ENCODE measurements around the gene RAB34. TPM values are rescaled to one million over a fixed set of nuclear protein-coding genes. Genes with fewer than 3 reads are reported as not detected.

RAB34 gene
- total RNA-seq: 1 to 10 TPM; 6.5 to 7.4 TPM

- peaks cover 40% of the 10 kb centered on the region for H3K4me1 Mint-ChIP-seq
- H3K4me3 Mint-ChIP-seq: peak within 1 kb of the TSS; percentile 44
- H3K27ac Mint-ChIP-seq: peak within 1 kb of the TSS; percentile 64
- H3K9me3 Mint-ChIP-seq: no peaks in the 10 kb centered on the region
- CTCF ChIA-PET: interaction anchor here (2.3 kb wide), 1 partner anchor 9 kb away, joined by 15 read pairs; the partner anchor contains the start of genes NEK8 and TLCD1
- DNase-seq: peak; percentile 23
- peaks cover 25% of the 10 kb centered on the region for H3K27me3 Mint-ChIP-seq
- POLR2A ChIA-PET: no interaction called here
- H3K36me3 Mint-ChIP-seq (ENCODE audit: low read depth): peaks cover 31% of the 10 kb centered on the region
Observed at GRCh38 chr17:28717578-28718332, at the start of gene RAB34. Gene RAB34 (minus strand): TSS chr17:28717868. CDS start chr17:28717266, 602 bp downstream.

- no peak overlapping the region for H3K27ac Mint-ChIP-seq
- POLR2A ChIA-PET: interaction anchor here (1.4 to 2.3 kb wide), 5 partner anchors 11 to 44 kb away, joined by 3 to 22 read pairs (median 5); partner anchors contain the start of gene TLCD1
Observed at GRCh38 chr17:28765038-28765437, 47.4 kb upstream of the RAB34 start.

GRCh38 chr17:28763804-28764266 lies 46.2 kb upstream of the RAB34 start:
- H3K27ac Mint-ChIP-seq: no peak overlapping the region
- peaks cover 32% of the 10 kb centered on the region for H3K36me3 Mint-ChIP-seq (ENCODE audit: low read depth)
- CTCF ChIA-PET: interaction anchor here (0.6 to 6.9 kb wide), 47 partner anchors 10 to 456 kb away, joined by 3 to 88 read pairs (median 7); partner anchors contain the start of genes DHRS13, FAM222B, FLOT2 and NEK8
- H3K9me3 Mint-ChIP-seq: no peaks in the 10 kb centered on the region
- POLR2A ChIA-PET: interaction anchor here (0.7 to 2.3 kb wide), 15 partner anchors 9 to 188 kb away, joined by 3 to 22 read pairs (median 4); partner anchors contain the start of genes ERAL1, FAM222B, FLOT2 and PHF12
- no peaks in the 10 kb centered on the region for H3K27me3 Mint-ChIP-seq
- peak; percentile 79 for DNase-seq
- H3K4me3 Mint-ChIP-seq: no peak overlapping the region
- H3K4me1 Mint-ChIP-seq: peaks cover 28% of the 10 kb centered on the region

More at GRCh38 chr17:28765038-28765437, 47.4 kb upstream of the RAB34 start:
- no peak for DNase-seq
- peaks cover 28% of the 10 kb centered on the region for H3K4me1 Mint-ChIP-seq
- H3K4me3 Mint-ChIP-seq: no peak overlapping the region
- H3K36me3 Mint-ChIP-seq (ENCODE audit: low read depth): peaks cover 22% of the 10 kb centered on the region
- H3K27me3 Mint-ChIP-seq: no peaks in the 10 kb centered on the region
- CTCF ChIA-PET: interaction anchor here (0.6 to 6.9 kb wide), 22 partner anchors 9 to 188 kb away, joined by 3 to 88 read pairs (median 14); partner anchors contain the start of genes DHRS13, FLOT2, NEK8 and PHF12
- no peaks in the 10 kb centered on the region for H3K9me3 Mint-ChIP-seq

- Mint-ChIP-seq H3K27ac (no peak overlapping the region), H3K27me3 (no peaks in the 10 kb centered on the region), H3K4me1 (peaks cover 28% of the 10 kb centered on the region), H3K4me3 (no peak overlapping the region), H3K9me3 (no peaks in the 10 kb centered on the region), H3K36me3 (ENCODE audit: low read depth) (peaks cover 38% of the 10 kb centered on the region)
- CTCF ChIA-PET: interaction anchor here (0.6 to 6.9 kb wide), 51 partner anchors 11 to 457 kb away, joined by 3 to 88 read pairs (median 5); partner anchors contain the start of genes DHRS13, FAM222B, FLOT2 and NEK8
- DNase-seq: no peak
- POLR2A ChIA-PET: interaction anchor here (0.7 to 2.3 kb wide), 18 partner anchors 9 to 188 kb away, joined by 3 to 22 read pairs (median 4); partner anchors contain the start of genes ERAL1, FAM222B, FLOT2 and NEK8
Observed at GRCh38 chr17:28763137-28763799, 45.6 kb upstream of the RAB34 start.

GRCh38 chr17:28760601-28761562 lies 43.2 kb upstream of the RAB34 start:
- Mint-ChIP-seq H3K27ac (no peak overlapping the region), H3K4me3 (no peak overlapping the region), H3K9me3 (no peaks in the 10 kb centered on the region), H3K27me3 (no peaks in the 10 kb centered on the region), H3K4me1 (peaks cover 26% of the 10 kb centered on the region), H3K36me3 (ENCODE audit: low read depth) (peaks cover 47% of the 10 kb centered on the region)
- DNase-seq: no peak
- ChIA-PET CTCF (interaction anchor here (3.9 to 6.9 kb wide), 4 partner anchors 9 to 141 kb away, joined by 20 to 88 read pairs (median 57); partner anchors contain the start of genes DHRS13, FAM222B, NEK8 and TLCD1), POLR2A (interaction anchor here (0.5 to 1.6 kb wide), 4 partner anchors 12 to 268 kb away, joined by 3 to 5 read pairs (median 4); no protein-coding TSS in a partner anchor)

GRCh38 chr17:28759256-28759865 lies 41.7 kb upstream of the RAB34 start:
- Mint-ChIP-seq H3K4me1 (peaks cover 21% of the 10 kb centered on the region), H3K9me3 (no peaks in the 10 kb centered on the region), H3K27me3 (no peaks in the 10 kb centered on the region), H3K27ac (no peak overlapping the region), H3K36me3 (ENCODE audit: low read depth) (peaks cover 43% of the 10 kb centered on the region), H3K4me3 (no peak overlapping the region)
- POLR2A ChIA-PET: no interaction called here
- DNase-seq: no peak
- CTCF ChIA-PET: interaction anchor here (6.9 kb wide), 1 partner anchor 32 kb away, joined by 84 read pairs; the partner anchor contains the start of genes NEK8 and TLCD1

GRCh38 chr17:28758411-28759121 lies 40.9 kb upstream of the RAB34 start:
- no peak for DNase-seq
- Mint-ChIP-seq H3K4me3 (no peak overlapping the region), H3K4me1 (peaks cover 17% of the 10 kb centered on the region), H3K27me3 (no peaks in the 10 kb centered on the region), H3K27ac (no peak overlapping the region), H3K36me3 (ENCODE audit: low read depth) (peaks cover 41% of the 10 kb centered on the region), H3K9me3 (no peaks in the 10 kb centered on the region)
- POLR2A ChIA-PET: interaction anchor here (0.8 kb wide), 1 partner anchor 15 kb away, joined by 3 read pairs; no protein-coding TSS in a partner anchor
- CTCF ChIA-PET: no interaction called here

GRCh38 chr17:28756049-28756804 lies 38.6 kb upstream of the RAB34 start:
- Mint-ChIP-seq H3K4me1 (peaks cover 5% of the 10 kb centered on the region), H3K4me3 (no peak overlapping the region), H3K27ac (no peak overlapping the region), H3K36me3 (ENCODE audit: low read depth) (peaks cover 32% of the 10 kb centered on the region), H3K27me3 (no peaks in the 10 kb centered on the region), H3K9me3 (no peaks in the 10 kb centered on the region)
- ChIA-PET CTCF (interaction anchor here (1.1 kb wide), 1 partner anchor 9 kb away, joined by 4 read pairs; no protein-coding TSS in a partner anchor), POLR2A (interaction anchor here (1.0 kb wide), 1 partner anchor 11 kb away, joined by 3 read pairs; no protein-coding TSS in a partner anchor)
- DNase-seq: no peak

- Mint-ChIP-seq H3K4me3 (no peak overlapping the region), H3K4me1 (peaks cover 4% of the 10 kb centered on the region), H3K27me3 (no peaks in the 10 kb centered on the region), H3K27ac (no peak overlapping the region), H3K36me3 (ENCODE audit: low read depth) (peaks cover 31% of the 10 kb centered on the region), H3K9me3 (no peaks in the 10 kb centered on the region)
- POLR2A ChIA-PET: no interaction called here
- DNase-seq: no peak
- CTCF ChIA-PET: interaction anchor here (1.0 to 17.2 kb wide), 4 partner anchors 8 to 198 kb away, joined by 3 to 458 read pairs (median 46); partner anchors contain the start of genes NEK8 and TLCD1
Observed at GRCh38 chr17:28755486-28755885, 37.8 kb upstream of the RAB34 start.

- Mint-ChIP-seq H3K27ac (no peak overlapping the region), H3K4me3 (no peak overlapping the region), H3K27me3 (no peaks in the 10 kb centered on the region), H3K36me3 (ENCODE audit: low read depth) (peaks cover 32% of the 10 kb centered on the region), H3K4me1 (peaks cover 22% of the 10 kb centered on the region), H3K9me3 (no peaks in the 10 kb centered on the region)
- POLR2A ChIA-PET: interaction anchor here (16.8 kb wide), 1 partner anchor 25 kb away, joined by 426 read pairs; the partner anchor contains the start of genes NEK8, RPL23A and TLCD1
- no peak for DNase-seq
- CTCF ChIA-PET: interaction anchor here (1.0 to 17.2 kb wide), 11 partner anchors 11 to 199 kb away, joined by 3 to 458 read pairs (median 4); partner anchors contain the start of genes NEK8, PHF12, RPL23A and TLCD1
Observed at GRCh38 chr17:28751600-28752366, 34.1 kb upstream of the RAB34 start.
